Fibroblast of lung (primary cell): ENCODE data around the gene SOX10. TPM values are rescaled to one million over a fixed set of nuclear protein-coding genes. Genes with fewer than 3 reads are reported as not detected.

Source experiments
- DNase-seq, 2 donors: peaks; one replicate each; pipeline versions ENCODE4 v3.0.0 to v3.0.0-alpha.2; 2010; ENCODE audit warnings: low read depth in 2 of 2
- H2AFZ ChIP-seq: 2 replicates; pipeline ENCODE4 v1.5.1; 2012; ENCODE audit warnings: low read length, control low read depth, inconsistent platforms
- H3K27ac ChIP-seq: 2 replicates; pipeline ENCODE4 v1.5.1; 2011; ENCODE audit warnings: low read length, control low read depth; ENCODE audit not compliant: insufficient read depth
- H3K27me3 ChIP-seq: 2 replicates; pipeline ENCODE4 v1.5.1; 2011; ENCODE audit warnings: mild to moderate bottlenecking, low read length; ENCODE audit not compliant: control insufficient read depth, insufficient read depth
- H3K36me3 ChIP-seq: 2 replicates; pipeline ENCODE4 v1.5.1; 2011; ENCODE audit warnings: low read length; ENCODE audit not compliant: control insufficient read depth, insufficient read depth
- H3K4me1 ChIP-seq: 2 replicates; pipeline ENCODE4 v1.5.1; 2011; ENCODE audit warnings: low read length; ENCODE audit not compliant: control insufficient read depth, insufficient read depth; ENCODE audit errors: extremely low read depth
- H3K4me2 ChIP-seq: 2 replicates; pipeline ENCODE4 v1.5.1; 2011; ENCODE audit warnings: low read length, control low read depth; ENCODE audit not compliant: insufficient read depth; ENCODE audit errors: extremely low read depth
- H3K4me3 ChIP-seq, 4 experiments: fragments of 200-600 bp in 1 of 4; sonication (generic) in 1 of 4; replicated peaks in 1 of 4; 2 replicates each; pipeline ENCODE4 v1.5.1; 2011 to 2016; ENCODE audit warnings: low read length in 4 of 4, low read depth in 3 of 4, mild to moderate bottlenecking in 3 of 4, control low read depth in 2 of 4, inconsistent platforms in 1 of 4, mixed read lengths in 1 of 4; ENCODE audit not compliant: insufficient read depth in 1 of 4; ENCODE audit errors: control extremely low read depth in 1 of 4
- H3K79me2 ChIP-seq: 2 replicates; pipeline ENCODE4 v1.5.1; 2012; ENCODE audit warnings: mild to moderate bottlenecking, low read length, inconsistent platforms; ENCODE audit not compliant: control insufficient read depth, insufficient read depth
- H3K9ac ChIP-seq: 2 replicates; pipeline ENCODE4 v1.5.1; 2011; ENCODE audit warnings: mild to moderate bottlenecking, low read length, control low read depth; ENCODE audit not compliant: insufficient read depth
- H3K9me3 ChIP-seq: 2 replicates; pipeline ENCODE4 v1.5.1; 2012; ENCODE audit warnings: low read depth, low read length; ENCODE audit not compliant: control insufficient read depth, insufficient read depth
- H4K20me1 ChIP-seq: 2 replicates; pipeline ENCODE4 v1.5.1; 2011; ENCODE audit warnings: low read length; ENCODE audit not compliant: control insufficient read depth, insufficient read depth; ENCODE audit errors: extremely low read depth
- EZH2 ChIP-seq: IDR thresholded peaks from 2 replicates; pipeline ENCODE4 v1.5.1; 2012; ENCODE audit warnings: low read length, control low read depth, mild to moderate bottlenecking; ENCODE audit errors: missing control alignments
- polyA plus RNA-seq, 2 donors: library from polyadenylated mRNA; depleted of rRNA in 1 of 2; stranded (reverse) in 1 of 2; unstranded in 1 of 2; fragments of >200 nt; gene quantifications; 2 replicates each; pipeline ENCODE4 v1.2.1, GENCODE V29; 2011 to 2012; ENCODE audit warnings: missing spikeins in 1 of 2
- total RNA-seq: library from RNA; depleted of rRNA; stranded (reverse); fragments of >200 nt; gene quantifications from 2 replicates; pipeline ENCODE4 v1.2.1, GENCODE V29; 2014
- TF ChIP-seq, protein P1 (sequence below), 2 donors: IDR thresholded peaks in 1 of 2; conservative IDR thresholded peaks in 1 of 2; 1 replicate in 1 of 2; 2 replicates in 1 of 2; pipeline ENCODE4 v1.5.1; 2011 to 2012; ENCODE audit warnings: low read length in 2 of 2, control low read depth in 1 of 2, inconsistent platforms in 1 of 2, low read depth in 1 of 2, mild to moderate bottlenecking in 1 of 2

Gene SOX10
- total and polyA plus RNA-seq, 2 donors (not counting 1 experiment from before 2014, with no cell fraction given): not detected

DNA sequence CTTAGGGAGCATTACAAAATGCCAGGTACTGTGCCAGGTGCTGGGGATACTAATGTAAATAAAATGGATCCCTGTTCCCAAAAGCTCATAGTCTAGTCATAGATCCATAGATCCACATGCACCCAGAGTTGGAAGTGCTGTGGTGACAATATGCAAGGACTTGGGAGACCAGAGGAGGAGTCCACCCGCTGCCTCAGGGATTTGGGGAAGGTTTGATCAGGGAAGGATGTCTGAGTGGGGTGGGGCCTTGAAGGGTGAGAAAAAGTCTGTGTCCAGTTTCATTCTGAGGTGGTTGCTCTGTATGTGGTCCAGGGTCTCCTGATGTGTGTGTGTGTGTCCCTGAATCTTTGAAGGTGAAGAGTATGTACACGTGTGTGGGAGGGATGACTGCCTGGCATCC lies 9.2 kb downstream of the SOX10 start:
- Histone ChIP-seq H4K20me1 (no peaks in the 10 kb centered on the region), H3K4me1 (no peaks in the 10 kb centered on the region), H3K27ac (no peak overlapping the region), H3K36me3 (no peaks in the 10 kb centered on the region), H3K9me3 (no peaks in the 10 kb centered on the region), H3K79me2 (no peaks in the 10 kb centered on the region), H3K4me2 (no peak overlapping the region), H3K9ac (no peak overlapping the region), H2AFZ (no peak overlapping the region), H3K4me3 (no peak overlapping the region), H3K27me3 (no peaks in the 10 kb centered on the region)
- TF ChIP-seq, protein P1, sequence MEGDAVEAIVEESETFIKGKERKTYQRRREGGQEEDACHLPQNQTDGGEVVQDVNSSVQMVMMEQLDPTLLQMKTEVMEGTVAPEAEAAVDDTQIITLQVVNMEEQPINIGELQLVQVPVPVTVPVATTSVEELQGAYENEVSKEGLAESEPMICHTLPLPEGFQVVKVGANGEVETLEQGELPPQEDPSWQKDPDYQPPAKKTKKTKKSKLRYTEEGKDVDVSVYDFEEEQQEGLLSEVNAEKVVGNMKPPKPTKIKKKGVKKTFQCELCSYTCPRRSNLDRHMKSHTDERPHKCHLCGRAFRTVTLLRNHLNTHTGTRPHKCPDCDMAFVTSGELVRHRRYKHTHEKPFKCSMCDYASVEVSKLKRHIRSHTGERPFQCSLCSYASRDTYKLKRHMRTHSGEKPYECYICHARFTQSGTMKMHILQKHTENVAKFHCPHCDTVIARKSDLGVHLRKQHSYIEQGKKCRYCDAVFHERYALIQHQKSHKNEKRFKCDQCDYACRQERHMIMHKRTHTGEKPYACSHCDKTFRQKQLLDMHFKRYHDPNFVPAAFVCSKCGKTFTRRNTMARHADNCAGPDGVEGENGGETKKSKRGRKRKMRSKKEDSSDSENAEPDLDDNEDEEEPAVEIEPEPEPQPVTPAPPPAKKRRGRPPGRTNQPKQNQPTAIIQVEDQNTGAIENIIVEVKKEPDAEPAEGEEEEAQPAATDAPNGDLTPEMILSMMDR (conservative IDR thresholded peaks at IDR 0.05 in 1 of 2, IDR thresholded peaks at IDR 0.05 in 1 of 2; ENCODE audit: low read depth in 1 of 2, low read length in 2 of 2): no peak
- no peak for TF ChIP-seq EZH2
- no peak for DNase-seq

DNA sequence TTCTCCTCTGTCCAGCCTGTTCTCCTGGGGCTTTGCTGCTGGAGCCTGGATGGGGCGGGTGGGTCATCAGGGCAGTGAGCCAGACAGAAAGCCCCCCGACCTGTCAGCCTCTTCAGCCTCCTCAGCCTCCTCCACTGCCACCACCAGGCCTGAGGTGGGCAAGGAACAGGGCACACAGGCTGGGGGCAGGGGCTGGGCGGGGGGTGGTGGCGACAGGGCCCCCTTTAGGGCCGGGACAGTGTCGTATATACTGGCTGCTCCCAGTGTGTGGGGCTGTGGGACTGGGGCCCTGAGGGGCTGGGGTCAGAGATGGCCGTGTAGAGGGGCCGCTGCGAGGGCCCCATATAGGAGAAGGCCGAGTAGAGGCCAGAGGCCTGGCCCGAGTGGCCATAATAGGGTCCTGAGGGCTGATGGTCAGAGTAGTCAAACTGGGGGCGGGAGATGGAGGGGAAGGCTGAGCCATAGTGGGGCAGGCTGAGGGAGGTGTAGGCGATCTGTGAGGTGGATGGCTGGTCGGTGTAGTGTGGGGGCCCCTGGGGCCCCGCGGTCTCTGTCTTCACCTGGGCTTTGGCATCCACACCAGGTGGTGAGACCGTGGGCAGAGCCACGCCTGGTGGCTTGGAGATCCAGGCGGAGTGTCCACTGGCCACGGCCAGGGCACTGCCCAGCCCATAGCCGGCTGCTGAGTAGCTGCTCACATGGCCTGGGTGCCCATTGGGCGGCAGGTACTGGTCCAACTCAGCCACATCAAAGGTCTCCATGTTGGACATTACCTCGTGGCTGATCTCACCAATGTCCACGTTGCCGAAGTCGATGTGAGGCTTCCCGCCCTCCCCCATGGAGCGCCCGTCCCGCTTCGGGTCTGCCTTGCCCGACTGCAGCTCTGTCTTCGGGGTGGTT lies 10.8 kb downstream of the SOX10 start:
- Histone ChIP-seq H3K9me3 (no peaks in the 10 kb centered on the region), H2AFZ (no peak overlapping the region), H3K9ac (no peak overlapping the region), H4K20me1 (no peaks in the 10 kb centered on the region), H3K27ac (no peak overlapping the region), H3K27me3 (no peaks in the 10 kb centered on the region), H3K36me3 (no peaks in the 10 kb centered on the region), H3K79me2 (no peaks in the 10 kb centered on the region), H3K4me1 (no peaks in the 10 kb centered on the region), H3K4me2 (no peak overlapping the region), H3K4me3 (no peak overlapping the region)
- DNase-seq: no peak
- TF ChIP-seq, protein P1 (conservative IDR thresholded peaks at IDR 0.05 in 1 of 2, IDR thresholded peaks at IDR 0.05 in 1 of 2; ENCODE audit: low read depth in 1 of 2, low read length in 2 of 2): no peak
- TF ChIP-seq EZH2: no peak

DNA sequence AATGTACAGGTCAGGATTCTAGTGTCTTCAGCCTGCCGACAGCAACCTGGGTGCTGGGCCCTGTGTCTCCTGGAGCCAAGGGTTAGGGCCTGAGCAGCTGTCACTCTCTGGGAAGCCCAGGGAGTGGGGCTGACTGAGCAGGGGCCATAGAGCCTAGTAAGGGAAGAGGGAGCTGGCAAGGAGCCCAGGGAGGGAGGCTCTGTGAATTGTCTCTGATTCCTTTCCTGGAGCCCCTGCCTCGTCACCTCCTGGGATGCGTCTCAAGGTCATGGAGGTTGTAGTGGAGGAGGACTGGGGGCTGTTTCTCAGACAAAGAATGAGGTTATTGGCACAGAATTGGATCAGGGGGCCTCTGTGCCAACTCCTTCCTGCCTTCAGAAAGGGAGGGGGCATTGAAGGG lies 11.8 kb downstream of the SOX10 start:
- H2AFZ ChIP-seq: no peak overlapping the region
- no peaks in the 10 kb centered on the region for H3K9me3 ChIP-seq

More for the DNA sequence above, 11.8 kb downstream of the SOX10 start:
- DNase-seq: no peak
- Histone ChIP-seq H3K9ac (no peak overlapping the region), H4K20me1 (no peaks in the 10 kb centered on the region), H3K4me1 (no peaks in the 10 kb centered on the region), H3K36me3 (peaks cover 4% of the 10 kb centered on the region), H3K4me3 (no peak overlapping the region), H3K79me2 (no peaks in the 10 kb centered on the region), H3K27ac (no peak overlapping the region), H3K27me3 (no peaks in the 10 kb centered on the region), H3K4me2 (no peak overlapping the region)
- TF ChIP-seq EZH2: no peak
- TF ChIP-seq, protein P1 (conservative IDR thresholded peaks at IDR 0.05 in 1 of 2, IDR thresholded peaks at IDR 0.05 in 1 of 2; ENCODE audit: low read depth in 1 of 2, low read length in 2 of 2): no peak
